SK-N-SH (cell line): Measurements from ENCODE around the gene CATSPER3. TPM values are rescaled to one million over a fixed set of nuclear protein-coding genes. Genes with fewer than 3 reads are reported as not detected.

Experiments
- CTCF ChIA-PET: fragments of 300-600, 350-600 bp; formaldehyde crosslinking; extraction: SDS; loops from one replicate; lab custom pipeline; 2021; lab: Yijun Ruan, JAX
- POLR2A ChIA-PET: fragments of 350-600 bp; sonication (Branson Sonifier 250); formaldehyde crosslinking; extraction: SDS; loops from one replicate; lab custom pipeline; 2020; ENCODE audit warnings: antibody characterized with exemption, inconsistent platforms; lab: Yijun Ruan, JAX
- DNase-seq: peaks from one replicate; pipeline ENCODE4 v3.0.0; 2012
- H2AFZ ChIP-seq: fragments of 200-600 bp; sonication (generic); 2 replicates; pipeline ENCODE4 v1.8.1; 2016; ENCODE audit warnings: antibody characterized with exemption, mild to moderate bottlenecking, low read depth
- H3F3A ChIP-seq: fragments of 200-600 bp; sonication (generic); replicated peaks from 2 replicates; pipeline ENCODE3; 2016; ENCODE audit warnings: antibody characterized with exemption, mild to moderate bottlenecking; ENCODE audit not compliant: insufficient read depth
- H3K27ac ChIP-seq, 2 experiments: fragments of 200-500 bp in 1 of 2; fragments of 200-600 bp in 1 of 2; sonication (Bioruptor generic) in 1 of 2; sonication (generic), shearing (Covaris generic) in 1 of 2; 2 replicates each; pipeline versions ENCODE4 v1.5.1 to v1.6.1; 2014 to 2016; ENCODE audit warnings: low read depth in 2 of 2, inconsistent platforms in 1 of 2, low read length in 1 of 2, mild to moderate bottlenecking in 1 of 2, mixed read lengths in 1 of 2
- H3K27me3 ChIP-seq: fragments of 200-600 bp; sonication (generic), shearing (Covaris generic); 2 replicates; pipeline ENCODE4 v1.6.1; 2016; ENCODE audit warnings: mixed run types; ENCODE audit not compliant: insufficient read depth
- H3K36me3 ChIP-seq, 2 experiments: fragments of 200-500 bp in 1 of 2; fragments of 200-600 bp in 1 of 2; sonication (Bioruptor generic) in 1 of 2; sonication (generic) in 1 of 2; replicated peaks in 1 of 2; 2 replicates each; pipeline versions ENCODE3 to v1.5.1; 2014 to 2016; ENCODE audit warnings: low read length in 1 of 2, mild to moderate bottlenecking in 1 of 2; ENCODE audit not compliant: insufficient read depth in 2 of 2, control insufficient read depth in 1 of 2
- H3K4me1 ChIP-seq, 2 experiments: fragments of 200-500 bp in 1 of 2; fragments of 200-600 bp in 1 of 2; sonication (Bioruptor generic) in 1 of 2; sonication (generic), shearing (Covaris generic) in 1 of 2; 2 replicates each; pipeline versions ENCODE4 v1.5.1 to v1.6.1; 2014 to 2016; ENCODE audit warnings: low read depth in 1 of 2, low read length in 1 of 2, mixed run types in 1 of 2; ENCODE audit not compliant: insufficient read depth in 2 of 2, control insufficient read depth in 1 of 2
- H3K4me2 ChIP-seq: fragments of 200-600 bp; sonication (generic), shearing (Covaris generic); 2 replicates; pipeline ENCODE4 v1.6.1; 2017; ENCODE audit warnings: mixed run types
- H3K4me3 ChIP-seq, 2 experiments: fragments of 200-500 bp in 1 of 2; fragments of 200-600 bp in 1 of 2; sonication (Bioruptor generic) in 1 of 2; sonication (generic), shearing (Covaris generic) in 1 of 2; 2 replicates each; pipeline versions ENCODE4 v1.5.1 to v1.8.1; 2014 to 2016; ENCODE audit warnings: low read depth in 2 of 2, inconsistent platforms in 1 of 2, low read length in 1 of 2, mild to moderate bottlenecking in 1 of 2, mixed read lengths in 1 of 2, moderate library complexity in 1 of 2
- H3K79me2 ChIP-seq: fragments of 200-600 bp; sonication (generic); 2 replicates; pipeline ENCODE4 v1.8.1; 2017; ENCODE audit warnings: mild to moderate bottlenecking; ENCODE audit not compliant: insufficient read depth
- H3K9ac ChIP-seq: fragments of 200-600 bp; sonication (generic); 2 replicates; pipeline ENCODE4 v1.6.1; 2017; ENCODE audit warnings: mixed run types
- H3K9me2 ChIP-seq: fragments of 200-600 bp; sonication (generic); 2 replicates; pipeline ENCODE4 v1.6.1; 2017; ENCODE audit warnings: mixed run types
- H3K9me3 ChIP-seq: fragments of 200-600 bp; sonication (generic); 2 replicates; pipeline ENCODE4 v1.6.1; 2017; ENCODE audit warnings: mixed run types, mild to moderate bottlenecking, moderate library complexity
- H4K20me1 ChIP-seq: fragments of 200-600 bp; sonication (generic); 2 replicates; pipeline ENCODE4 v1.6.1; 2017; ENCODE audit warnings: mild to moderate bottlenecking, mixed run types; ENCODE audit not compliant: insufficient read depth
- CTCF ChIP-seq: fragments of 200-600 bp; sonication (generic); IDR thresholded peaks from 2 replicates; pipeline ENCODE4 v1.6.1; 2017; ENCODE audit warnings: antibody characterized with exemption, mild to moderate bottlenecking, moderate library complexity
- EP300 ChIP-seq, 2 experiments: IDR thresholded peaks; 2 replicates each; pipeline versions ENCODE4 v1.4.0 to v1.6.1; 2012; ENCODE audit warnings: borderline replicate concordance in 1 of 2, low read depth in 1 of 2, low read length in 1 of 2
- GABPA ChIP-seq: IDR thresholded peaks from 2 replicates; pipeline ENCODE4 v1.4.0; 2012; ENCODE audit warnings: low read depth, mild to moderate bottlenecking
- MEF2A ChIP-seq: IDR thresholded peaks from 2 replicates; pipeline ENCODE4 v1.4.0; 2012; ENCODE audit warnings: low read depth, borderline replicate concordance
- MXI1 ChIP-seq: IDR thresholded peaks from 2 replicates; pipeline ENCODE4 v1.6.1; 2012; ENCODE audit warnings: mild to moderate bottlenecking, low read depth, low read length, improper control_type of control experiment
- NFIC ChIP-seq: IDR thresholded peaks from 2 replicates; pipeline ENCODE4 v1.4.0; 2012; ENCODE audit warnings: borderline replicate concordance
- PBX3 ChIP-seq: IDR thresholded peaks from 2 replicates; pipeline ENCODE4; 2012
- SMC3 ChIP-seq: IDR thresholded peaks from 2 replicates; pipeline ENCODE4 v1.6.1; 2012; ENCODE audit warnings: low read depth, low read length, improper control_type of control experiment
- USF1 ChIP-seq: IDR thresholded peaks from 2 replicates; pipeline ENCODE4 v1.4.0; 2012; ENCODE audit warnings: low read depth, borderline replicate concordance
- YY1 ChIP-seq: IDR thresholded peaks from 2 replicates; pipeline ENCODE4 v1.4.0; 2012; ENCODE audit warnings: low read depth, mild to moderate bottlenecking
- ZBTB33 ChIP-seq: IDR thresholded peaks from 2 replicates; pipeline ENCODE4 v1.4.0; 2012; ENCODE audit warnings: low read depth, borderline replicate concordance
- WGBS: methylation state at CpG from one replicate; pipeline ENCODE4 v1.1.6; 2017; ENCODE audit warnings: low lambda C conversion rate; 5-methylcytosine and 5-hydroxymethylcytosine counted together
- polyA plus RNA-seq, 3 experiments: library from polyadenylated mRNA; depleted of rRNA; stranded (reverse); fragments of >200 nt; gene quantifications; 2 replicates each; pipeline ENCODE4 v1.2.3, GENCODE V29; 2012
- TF ChIP-seq, protein P1 (sequence below): IDR thresholded peaks from 2 replicates; pipeline ENCODE4 v1.4.0; 2012; ENCODE audit warnings: low read depth

The CATSPER3 gene
- polyA plus RNA-seq, 1 of the 3 experiments (the other 2 are of a cell fraction), result 0.26 TPM

DNA sequence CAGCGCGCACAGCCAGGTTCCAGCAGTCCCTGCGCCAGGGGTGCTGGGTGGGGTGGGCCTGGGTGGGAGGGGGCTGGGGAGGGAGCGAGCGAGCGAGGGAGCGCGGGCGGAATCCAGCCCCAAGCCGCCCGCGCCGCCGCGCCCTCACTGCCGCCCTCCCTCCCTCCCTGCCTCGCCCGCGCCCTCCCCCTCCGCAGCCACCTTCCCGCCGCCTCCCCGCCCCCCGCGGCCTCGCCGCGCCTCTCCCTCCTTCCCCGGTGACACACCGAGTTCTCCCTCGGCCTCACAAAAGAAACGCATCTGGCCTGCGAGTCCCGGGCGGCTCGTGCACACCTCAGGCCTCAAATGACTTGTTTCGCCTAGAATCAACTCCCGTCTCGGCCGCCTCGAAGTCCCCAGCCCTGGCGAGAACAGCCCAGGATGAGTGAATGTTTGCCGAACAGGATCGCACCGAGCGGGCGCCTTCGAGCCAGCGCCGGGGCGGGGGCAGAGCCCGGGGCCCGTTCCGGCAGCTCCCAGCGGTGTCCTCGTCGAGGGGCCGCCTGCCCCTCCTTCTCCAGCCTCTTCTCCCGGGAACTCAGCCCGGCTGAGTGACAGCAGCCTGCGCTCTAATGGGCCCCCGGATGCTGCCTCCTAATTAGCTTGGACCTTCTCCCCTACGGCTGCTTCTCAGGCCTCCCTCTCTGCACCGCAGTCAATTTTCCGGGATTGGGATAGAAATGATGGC lies 66.7 kb downstream of the CATSPER3 start (continued):
- TF ChIP-seq PBX3 (no peak), EP300 (IDR thresholded peaks at IDR 0.05; ENCODE audit: borderline replicate concordance in 1 of 2, low read depth in 1 of 2, low read length in 1 of 2) (no peak), YY1 (no peak), MXI1 (no peak)

DNA sequence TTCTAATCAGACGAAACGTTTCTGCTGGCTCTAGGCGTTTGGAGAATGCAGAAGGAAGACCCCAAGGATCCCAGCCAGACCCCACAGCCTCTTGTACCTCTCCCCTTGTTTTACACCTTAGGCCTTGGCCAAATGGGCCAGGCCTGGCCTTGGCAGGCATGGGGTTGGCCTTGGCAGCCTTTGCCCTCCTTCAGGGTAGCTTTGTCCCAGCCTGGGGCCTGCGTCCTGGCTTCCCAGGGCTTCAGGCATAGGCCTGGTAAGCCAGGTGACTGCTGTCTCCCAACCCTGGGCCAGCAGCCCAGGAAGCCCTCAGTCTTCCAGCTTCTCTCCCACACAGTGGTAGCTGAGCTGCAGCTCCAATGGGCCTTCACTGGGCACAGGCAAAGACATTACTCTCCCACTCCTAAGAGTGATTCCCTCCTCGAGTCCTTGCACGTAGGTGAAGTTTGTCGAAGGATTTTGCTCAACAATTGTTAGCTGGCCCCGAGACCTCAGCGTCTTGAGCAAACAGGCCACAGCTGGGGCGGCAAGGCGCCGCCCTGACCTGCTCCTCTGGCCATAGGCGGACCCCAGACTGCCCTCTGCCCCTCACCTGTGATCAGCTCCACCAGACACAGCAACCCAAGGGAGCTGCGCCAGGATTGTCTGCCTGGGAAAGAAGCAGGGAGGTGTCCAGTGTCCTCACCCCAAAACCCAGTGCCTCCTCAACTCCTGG lies 67.4 kb downstream of the CATSPER3 start:
- no peak for DNase-seq
- Histone ChIP-seq H3K27ac (no peak overlapping the region), H3K9me2 (no peaks in the 10 kb centered on the region), H3K4me1 (peaks cover 0 to 11% of the 10 kb centered on the region in 2 experiments; a peak in 1 of 4 replicates), H4K20me1 (peaks cover 9% of the 10 kb centered on the region; the same call in 1 of the 2 replicates), H3K4me3 (no peak overlapping the region), H3K79me2 (no peaks in the 10 kb centered on the region), H3K9ac (no peak overlapping the region)
- CTCF ChIA-PET, result interaction anchor here (1.0 to 5.5 kb wide), 3 partner anchors 129 to 157 kb away, joined by 3 to 32 read pairs (median 3); partner anchors contain the start of gene PCBD2
- TF ChIP-seq PBX3, result no peak
- no peak for TF ChIP-seq NFIC
- TF ChIP-seq, all 33 proteins: peak for 0
- H3K9me3 ChIP-seq, result no peaks in the 10 kb centered on the region
- POLR2A ChIA-PET, result no interaction called here
- no peak overlapping the region for H3K4me2 ChIP-seq
- H3K27me3 ChIP-seq, result peaks cover 90% of the 10 kb centered on the region
- H3K36me3 ChIP-seq, result no peaks in the 10 kb centered on the region
- no peaks in the 10 kb centered on the region for H3F3A ChIP-seq
- 85% methylated on average over 13 of the region's 14 CpGs for WGBS
- H2AFZ ChIP-seq, result no peak overlapping the region

DNA sequence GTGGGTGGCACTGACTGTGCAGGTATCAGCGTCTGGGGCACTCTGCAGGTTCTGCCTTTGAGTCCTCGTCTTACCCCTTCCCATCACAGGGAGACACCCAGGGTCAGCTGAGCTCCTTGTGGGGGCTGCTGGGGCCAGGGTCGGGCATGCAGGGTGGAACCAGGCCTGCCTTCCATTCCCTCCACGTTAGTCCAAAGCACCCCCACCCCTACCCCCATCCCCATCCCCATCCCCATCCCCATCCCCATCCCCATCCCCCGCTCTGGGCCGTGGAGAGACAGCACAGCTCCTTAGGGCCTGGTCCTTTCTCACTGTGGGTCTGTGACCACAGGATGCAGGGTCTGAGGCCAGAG lies 67.9 kb downstream of the CATSPER3 start:
- WGBS, result 69% methylated on average over 5 of the region's 6 CpGs
- Histone ChIP-seq H2AFZ (no peak overlapping the region), H4K20me1 (peaks cover 9% of the 10 kb centered on the region; the same call in 1 of the 2 replicates), H3F3A (no peaks in the 10 kb centered on the region), H3K79me2 (no peaks in the 10 kb centered on the region), H3K27me3 (peaks cover 90% of the 10 kb centered on the region), H3K9ac (no peak overlapping the region), H3K4me2 (no peak overlapping the region), H3K27ac (no peak overlapping the region), H3K4me3 (no peak overlapping the region), H3K9me2 (no peaks in the 10 kb centered on the region), H3K9me3 (no peaks in the 10 kb centered on the region), H3K36me3 (no peaks in the 10 kb centered on the region), H3K4me1 (peaks cover 0 to 11% of the 10 kb centered on the region in 2 experiments; a peak in 1 of 4 replicates)
- ChIA-PET POLR2A (no interaction called here), CTCF (interaction anchor here (1.0 to 5.5 kb wide), 3 partner anchors 129 to 156 kb away, joined by 3 to 32 read pairs (median 3); partner anchors contain the start of gene PCBD2)
- no peak for DNase-seq
- TF ChIP-seq CTCF (no peak), PBX3 (no peak), GABPA (no peak), USF1 (no peak), ZBTB33 (no peak), MEF2A (no peak), SMC3 (no peak)
- TF ChIP-seq, protein P1, sequence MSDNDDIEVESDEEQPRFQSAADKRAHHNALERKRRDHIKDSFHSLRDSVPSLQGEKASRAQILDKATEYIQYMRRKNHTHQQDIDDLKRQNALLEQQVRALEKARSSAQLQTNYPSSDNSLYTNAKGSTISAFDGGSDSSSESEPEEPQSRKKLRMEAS, result no peak
